HG03558 (cell line): Measurements from ENCODE around the gene ALOX12B.

Experiments used
- ATAC-seq: cut with Tn5 transposase; IDR thresholded peaks from one replicate; pipeline ENCODE4 v1.9.1; 2021; ENCODE audit warnings: moderate number of reproducible peaks; ENCODE audit not compliant: unreplicated experiment; ENCODE audit errors: extremely low read depth

Gene ALOX12B

DNA sequence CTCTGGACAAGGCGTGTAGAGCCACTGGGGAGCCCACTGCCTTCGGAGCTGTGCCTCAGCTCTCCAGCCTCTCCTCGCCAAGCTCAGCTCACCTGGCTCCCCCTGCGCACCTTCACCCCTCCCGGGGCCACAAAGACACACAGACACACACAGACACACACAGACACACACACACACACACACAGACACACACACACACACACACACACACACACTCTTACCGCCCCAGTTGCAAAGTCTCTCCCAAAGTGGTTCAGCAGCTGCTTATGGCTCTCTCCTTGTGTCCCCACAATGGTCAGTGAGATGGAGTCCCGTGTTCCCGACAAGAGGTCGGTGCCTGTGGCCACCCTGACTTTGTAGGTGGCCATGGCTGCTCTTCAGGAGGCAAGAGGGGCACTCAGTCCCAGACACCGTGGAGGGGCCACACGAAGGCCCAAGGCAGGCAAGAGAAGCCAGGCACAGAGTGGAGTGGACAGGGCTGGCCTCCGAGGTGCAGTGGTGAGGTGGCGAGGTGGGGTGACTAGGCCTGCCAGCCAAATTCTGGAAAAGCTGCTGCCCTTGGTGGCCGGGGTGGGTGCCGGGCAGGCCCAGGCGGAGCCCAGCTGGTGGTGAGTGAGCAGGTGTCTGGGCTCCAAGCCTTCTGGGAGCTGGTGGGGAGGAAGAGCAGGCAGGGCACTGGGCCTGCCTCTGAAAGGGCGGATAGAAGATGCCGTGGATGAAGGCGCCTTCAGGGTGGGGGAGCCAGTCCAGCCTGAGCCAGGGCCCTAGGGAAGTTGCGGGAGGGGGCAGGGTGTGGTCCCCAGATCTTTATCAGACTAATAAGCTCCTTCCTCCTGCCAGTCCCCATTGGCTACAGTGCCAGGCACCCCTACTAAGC lies at the start of gene ALOX12B:
Gene ALOX12B (minus strand): TSS at position 642 of the 877 bp plus-strand sequence. CDS start 274 bp downstream, at position 368.
- no peak for ATAC-seq

- no peak for ATAC-seq
Measured at GRCh38 chr17:8133941-8134340, 46.4 kb upstream of the ALOX12B start.

GRCh38 chr17:8133399-8133798 lies 45.9 kb upstream of the ALOX12B start:
- ATAC-seq = no peak

GRCh38 chr17:8131844-8132441 lies 44.4 kb upstream of the ALOX12B start:
- ATAC-seq = no peak

DNA sequence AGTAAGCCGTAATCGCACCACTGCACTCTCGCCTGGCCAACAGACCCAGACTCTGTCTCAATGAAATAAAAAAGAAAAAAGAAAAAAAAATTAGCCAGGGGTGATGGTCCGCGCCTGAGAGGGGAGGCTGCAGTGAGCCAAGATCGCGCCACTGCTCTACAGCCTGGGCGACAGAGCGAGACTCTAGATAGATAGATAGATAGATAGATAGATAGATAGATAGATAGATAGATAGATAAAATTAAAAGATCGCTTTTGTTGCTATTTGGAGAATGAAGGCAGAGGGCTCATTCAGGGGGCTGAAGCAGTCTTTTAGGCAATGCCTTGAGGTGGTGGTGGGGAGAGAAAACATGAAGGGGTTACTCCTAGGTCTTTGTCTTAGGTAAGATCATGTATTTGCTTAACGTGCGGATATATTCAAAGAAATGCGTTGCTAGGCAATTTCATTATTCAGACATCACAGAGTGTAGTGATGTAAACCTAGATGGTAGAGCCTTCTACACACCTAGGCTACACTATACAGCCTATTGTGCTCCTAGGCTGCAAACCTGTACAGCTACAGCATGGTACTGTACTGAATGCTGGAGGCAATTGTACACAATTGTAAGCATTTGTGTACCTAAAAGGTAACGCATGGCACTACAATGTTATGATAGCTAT lies 40.7 kb upstream of the ALOX12B start:
- ATAC-seq = no peak

DNA sequence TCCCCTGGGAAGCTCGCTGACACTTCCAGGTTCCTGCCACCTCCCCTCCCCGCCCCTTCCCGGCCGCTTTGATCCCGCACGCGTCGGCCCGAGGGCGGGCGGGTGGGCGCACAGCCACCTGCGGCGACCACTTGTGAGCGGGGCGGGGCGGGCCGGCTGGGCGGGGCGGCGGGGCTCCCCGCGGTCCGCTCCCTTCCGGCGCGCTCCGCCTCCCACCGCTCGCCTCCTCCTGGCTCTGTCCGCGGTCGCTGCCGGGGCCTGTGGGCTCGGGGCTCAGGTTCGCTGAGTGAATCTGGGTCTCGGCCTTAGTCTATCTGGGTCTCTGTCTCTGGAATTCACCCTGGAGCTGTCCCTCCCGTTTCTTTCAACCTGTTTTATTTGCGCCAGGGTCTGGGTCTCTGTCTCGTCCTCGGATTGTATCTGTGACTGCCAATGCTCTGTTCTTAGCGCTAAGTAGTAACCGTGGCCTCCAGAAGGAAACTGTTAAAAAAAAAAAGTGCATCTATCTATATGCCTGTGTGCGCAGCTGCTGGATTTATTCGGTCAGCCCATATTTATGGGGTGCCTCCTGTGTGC lies 39.1 kb upstream of the ALOX12B start:
- no peak for ATAC-seq

DNA sequence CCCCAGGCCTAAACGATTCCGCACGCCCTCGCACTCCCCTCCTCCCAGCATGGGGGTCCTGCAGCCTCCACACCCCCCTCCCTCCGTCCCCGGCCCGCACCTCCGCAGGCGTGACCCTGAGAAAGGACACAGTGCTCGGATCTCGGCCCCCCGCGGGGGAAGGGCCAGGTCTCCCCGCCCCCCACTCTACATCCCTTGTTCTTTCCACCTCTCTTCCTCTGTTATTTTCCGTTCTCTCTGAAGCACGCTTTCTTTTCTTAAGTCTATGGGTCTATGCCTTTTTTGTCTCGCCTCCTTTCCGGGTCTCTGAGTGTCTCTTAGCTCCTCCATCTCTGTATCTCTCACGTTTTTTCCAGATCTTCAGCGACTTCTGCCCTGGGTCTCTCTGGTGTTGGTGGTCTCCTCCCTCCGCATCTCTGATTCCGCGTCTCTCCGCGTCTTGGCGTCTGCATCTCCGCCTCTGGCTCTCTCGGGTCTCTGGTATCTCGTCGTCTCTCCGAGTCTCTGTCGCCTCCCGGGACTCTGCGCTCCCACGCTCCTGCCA lies 38.5 kb upstream of the ALOX12B start:
- ATAC-seq = no peak

DNA sequence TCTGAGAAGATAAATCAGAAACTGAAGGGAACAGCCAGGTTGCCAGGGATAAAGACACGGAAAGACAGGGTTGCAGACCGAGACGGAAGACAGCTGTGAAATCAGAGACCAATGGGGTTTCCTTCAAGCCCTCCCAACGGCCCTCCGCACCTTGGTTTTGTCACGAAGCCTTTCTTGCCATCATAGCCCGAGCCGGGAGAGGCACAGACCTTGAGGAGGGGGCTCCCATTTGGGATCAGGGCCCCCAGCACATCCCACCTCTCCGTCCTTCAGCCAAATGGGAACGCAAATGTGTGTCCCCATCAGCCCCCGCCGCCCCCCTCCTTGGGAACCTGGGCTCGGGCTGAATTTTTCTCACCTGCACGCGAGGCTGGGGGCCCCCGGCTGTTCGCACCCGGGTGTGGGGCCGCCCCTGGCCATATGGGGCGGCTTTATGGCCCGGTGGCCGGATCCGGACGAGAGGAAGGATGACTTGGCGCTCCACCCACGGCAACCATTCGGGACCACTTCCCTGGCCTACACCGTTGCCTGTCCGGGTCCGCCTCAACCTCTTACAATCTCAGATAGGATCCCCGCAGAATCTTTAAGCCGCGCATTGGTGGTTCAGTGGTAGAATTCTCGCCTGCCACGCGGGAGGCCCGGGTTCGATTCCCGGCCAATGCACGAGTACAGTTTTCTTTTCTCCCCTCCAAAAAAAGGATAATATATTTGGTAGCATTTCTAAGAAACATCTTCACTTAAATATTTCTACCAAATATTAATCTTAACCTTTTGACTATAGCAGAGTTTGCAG lies 37.8 kb upstream of the ALOX12B start:
- no peak for ATAC-seq

- ATAC-seq = no peak
Measured at GRCh38 chr17:8124350-8125153, 37.0 kb upstream of the ALOX12B start.

DNA sequence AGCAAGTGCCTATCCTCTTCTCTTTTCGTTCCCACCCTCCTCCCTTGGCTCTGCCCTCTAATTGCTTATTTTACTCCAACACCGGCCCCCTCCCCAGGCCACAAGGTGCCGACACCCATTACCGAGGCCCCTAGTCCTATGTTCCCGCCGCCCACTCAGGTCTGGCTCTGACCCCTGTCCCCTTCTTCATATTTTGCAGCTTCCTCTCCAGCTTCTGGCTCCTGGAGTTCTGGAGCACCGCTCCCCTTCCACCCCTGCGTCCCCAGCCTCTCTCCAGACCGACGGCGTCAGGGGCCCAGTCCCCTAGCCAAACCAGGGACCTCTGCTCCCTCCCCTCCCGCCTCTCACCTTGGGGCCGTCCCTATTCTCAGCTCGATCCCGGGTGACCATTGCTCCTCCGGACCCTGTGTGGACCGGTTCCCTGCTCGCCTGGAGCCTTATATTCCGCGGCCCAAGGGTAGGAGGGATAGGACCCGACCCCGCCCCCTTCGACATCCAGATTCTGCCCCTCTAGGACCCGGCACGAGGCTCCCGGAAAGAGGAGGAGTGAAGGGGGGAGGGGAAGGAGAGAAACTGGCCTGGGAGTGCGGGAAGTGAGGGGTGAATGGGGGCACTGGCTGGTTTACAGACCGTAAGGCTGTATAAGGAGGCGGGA lies 36.3 kb upstream of the ALOX12B start, which contains the start of gene HES7:
Gene HES7 (minus strand): TSS at position 412 of the 655 bp plus-strand sequence. CDS start 22 bp downstream, at position 390.
- no peak for ATAC-seq

DNA sequence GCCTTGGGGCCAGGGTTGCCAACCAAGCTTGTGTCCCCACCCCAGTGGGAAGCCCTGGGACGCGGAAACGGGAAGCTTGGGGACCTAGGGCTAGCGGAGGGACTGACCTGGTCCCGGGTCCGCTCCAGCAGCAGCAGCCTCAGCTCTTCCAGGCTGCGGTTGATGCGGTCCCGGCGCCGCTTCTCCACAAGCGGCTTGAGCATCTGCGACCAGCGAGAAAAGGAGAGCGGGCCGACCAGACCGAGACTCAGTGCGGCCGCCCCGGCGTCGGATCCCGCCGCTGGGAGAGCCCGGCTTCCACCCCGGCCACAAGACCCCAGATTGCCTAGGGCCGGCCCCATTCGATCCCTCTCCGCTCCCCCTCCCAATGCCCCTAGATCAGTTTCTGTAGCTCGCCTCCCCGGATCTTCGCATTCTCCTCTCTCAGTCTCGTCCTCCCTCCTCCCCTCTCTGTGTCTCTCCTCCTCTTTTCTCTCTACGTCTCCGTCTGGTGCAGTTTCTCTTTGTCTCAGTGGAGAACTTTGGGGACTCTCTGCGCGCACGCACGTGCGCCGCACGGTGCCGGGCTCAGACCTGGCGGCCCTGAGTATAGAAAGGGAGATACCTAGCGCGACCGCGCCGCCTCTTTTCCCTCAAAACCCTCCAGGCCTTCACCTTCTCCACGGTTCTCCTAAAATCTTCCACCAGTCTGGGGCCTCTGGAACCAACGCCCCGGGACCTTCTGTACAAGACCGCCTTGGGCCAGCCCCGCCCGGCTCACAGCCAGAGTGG lies 35.6 kb upstream of the ALOX12B start:
- ATAC-seq = no peak

DNA sequence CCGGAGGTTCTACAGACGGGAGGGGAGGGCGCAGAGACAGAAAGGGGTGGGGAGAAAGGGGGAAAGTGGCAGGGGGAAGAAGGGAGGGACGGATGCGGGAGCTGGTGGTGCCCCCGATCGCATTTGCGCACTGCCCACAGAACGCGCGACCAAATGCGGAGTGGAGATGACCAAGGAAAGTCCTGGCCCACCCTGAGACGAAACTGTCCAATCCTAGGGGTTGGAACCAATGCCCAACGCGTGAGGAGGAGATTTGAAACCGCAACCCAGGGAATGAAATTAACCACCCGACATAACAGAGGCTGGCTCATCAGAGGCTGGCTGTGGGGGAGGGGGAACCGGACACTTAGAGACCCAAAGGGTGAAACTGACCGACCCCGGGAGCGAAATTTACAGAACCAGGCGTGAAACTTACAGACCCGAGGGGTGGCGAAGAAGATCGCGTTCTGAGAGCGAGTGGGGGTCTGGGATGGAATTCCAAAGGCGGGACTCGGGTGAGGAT lies 35.0 kb upstream of the ALOX12B start:
- no peak for ATAC-seq

- ATAC-seq = no peak
Measured at GRCh38 chr17:8121681-8122421, 34.3 kb upstream of the ALOX12B start.

DNA sequence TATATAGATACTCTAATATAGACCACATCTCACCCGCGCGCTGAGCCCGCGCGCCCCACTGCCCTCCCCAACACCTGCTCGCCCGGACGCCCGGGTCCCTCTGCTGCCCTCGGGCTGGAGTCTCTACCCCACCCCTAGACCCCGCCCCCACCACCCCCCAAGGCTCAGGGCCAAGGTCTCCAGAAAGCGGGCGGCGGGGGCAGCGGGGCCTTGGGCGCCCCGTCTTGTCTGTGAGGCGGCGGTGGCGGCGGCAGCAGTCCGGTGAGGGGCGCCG lies 33.8 kb upstream of the ALOX12B start:
- ATAC-seq = no peak

DNA sequence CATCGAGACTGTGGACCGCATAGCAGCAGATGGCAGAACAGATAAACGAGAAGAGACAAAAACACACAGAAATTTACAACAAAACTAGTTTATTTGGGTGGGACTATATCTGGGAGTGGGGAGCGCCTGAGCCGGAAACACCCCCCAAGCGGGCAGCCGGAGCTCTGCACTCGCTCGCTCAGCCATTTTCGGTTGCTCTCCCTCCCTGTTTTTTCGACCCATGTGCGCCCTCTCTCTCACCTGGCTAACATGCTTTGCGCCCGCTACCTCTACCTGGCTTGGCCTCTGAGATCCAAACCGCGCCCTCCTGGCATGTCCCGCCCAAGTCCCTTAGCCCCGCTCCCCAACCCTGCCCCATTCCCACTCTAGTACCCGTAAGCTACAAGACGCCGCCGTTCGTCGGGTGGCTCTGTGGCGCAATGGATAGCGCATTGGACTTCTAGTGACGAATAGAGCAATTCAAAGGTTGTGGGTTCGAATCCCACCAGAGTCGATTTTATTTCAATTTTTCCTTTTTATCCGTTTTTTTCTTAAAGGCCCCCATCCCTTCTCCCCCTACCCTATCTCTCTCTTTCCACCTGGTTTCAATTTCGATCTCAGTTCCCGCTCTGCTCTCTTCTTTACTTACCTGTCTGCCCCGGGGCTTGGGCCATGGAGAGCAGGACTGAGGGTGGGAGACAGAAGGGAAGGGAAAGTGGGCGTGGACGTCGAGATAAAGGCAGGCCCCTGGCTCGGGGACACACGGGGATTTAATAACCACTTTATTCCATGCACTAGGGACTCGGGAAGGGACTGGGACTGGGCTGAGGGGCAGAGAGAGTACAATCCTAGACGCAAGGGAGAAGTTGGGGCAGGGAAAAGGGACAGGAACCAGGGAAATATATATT lies 33.2 kb upstream of the ALOX12B start:
- ATAC-seq = no peak
